Muscle of leg (tissue), 11 donors: ENCODE measurements around the gene TRIM29. TPM values are rescaled to one million over a fixed set of nuclear protein-coding genes. Genes with fewer than 3 reads are reported as not detected.

Experiments used
- DNase-seq: peaks from one replicate; pipeline ENCODE4 v3.0.0; 2013
- H3K27ac ChIP-seq: one replicate; pipeline ENCODE4 v1.5.1; 2013; ENCODE audit warnings: mild to moderate bottlenecking, low read length, control low read depth
- H3K27me3 ChIP-seq: one replicate; pipeline ENCODE4 v1.6.1; 2013; ENCODE audit warnings: low read length; ENCODE audit not compliant: control insufficient read depth, insufficient read depth
- H3K36me3 ChIP-seq: one replicate; pipeline ENCODE4 v1.6.1; 2013; ENCODE audit warnings: low read length; ENCODE audit not compliant: control insufficient read depth, insufficient read depth
- H3K4me1 ChIP-seq: one replicate; pipeline ENCODE4 v1.6.1; 2013; ENCODE audit warnings: low read length; ENCODE audit not compliant: control insufficient read depth, insufficient read depth
- H3K4me3 ChIP-seq: one replicate; pipeline ENCODE4 v1.5.1; 2013; ENCODE audit warnings: low read length, control low read depth
- H3K9me3 ChIP-seq: replicated peaks from 2 replicates; pipeline ENCODE4 v1.6.1; 2013; ENCODE audit warnings: low read depth, low read length; ENCODE audit not compliant: control insufficient read depth
- WGBS: methylation state at CpG from one replicate; pipeline ENCODE4 v1.1.5; 2013; ENCODE audit warnings: missing lambda C conversion rate; ENCODE audit not compliant: insufficient coverage; 5-methylcytosine and 5-hydroxymethylcytosine counted together
- polyA plus RNA-seq, 8 donors: library from polyadenylated mRNA; unstranded; fragments of 120-200 nt; gene quantifications; one replicate each; pipeline versions ENCODE4 v1.2.1 to v1.2.3, GENCODE V29; 2013; ENCODE audit warnings: inconsistent platforms in 1 of 8, low replicate concordance in 1 of 8; ENCODE audit not compliant: insufficient read length in 8 of 8, insufficient read depth in 1 of 8
- total RNA-seq: library from RNA; stranded (reverse); fragments of 120-200 nt; gene quantifications from one replicate; pipeline ENCODE4 v1.2.4, GENCODE V29; 2013

TRIM29 gene
- total and polyA plus RNA-seq, 9 donors = 0.30 to 44.3 (median 0.52) TPM

GRCh38 chr11:120172054-120172911, 34.4 kb upstream of the TRIM29 start:
- Histone ChIP-seq H3K4me1 (peaks cover 32% of the 10 kb centered on the region), H3K27me3 (peaks cover 44% of the 10 kb centered on the region), H3K4me3 (no peak overlapping the region), H3K9me3 (no peaks in the 10 kb centered on the region), H3K36me3 (no peaks in the 10 kb centered on the region), H3K27ac (no peak overlapping the region)
- peak; percentile 80 for DNase-seq
- 3% methylated on average over 13 of the region's 24 CpGs for WGBS

- H3K27me3 ChIP-seq = peaks cover 46% of the 10 kb centered on the region
- WGBS = 88% methylated on average over 12 of the region's 12 CpGs
Observed at GRCh38 chr11:120170741-120171261, 32.9 kb upstream of the TRIM29 start.

GRCh38 chr11:120169981-120170698, 32.2 kb upstream of the TRIM29 start:
- H3K27ac ChIP-seq = no peak overlapping the region
- H3K4me1 ChIP-seq = peaks cover 32% of the 10 kb centered on the region
- WGBS = 51% methylated on average over 23 of the region's 27 CpGs
- peak; percentile 16 for DNase-seq
- H3K36me3 ChIP-seq = no peaks in the 10 kb centered on the region
- H3K9me3 ChIP-seq = peaks cover 5% of the 10 kb centered on the region
- peaks cover 46% of the 10 kb centered on the region for H3K27me3 ChIP-seq
- no peak overlapping the region for H3K4me3 ChIP-seq

More at GRCh38 chr11:120170741-120171261, 32.9 kb upstream of the TRIM29 start:
- Histone ChIP-seq H3K4me1 (peaks cover 32% of the 10 kb centered on the region), H3K9me3 (no peaks in the 10 kb centered on the region), H3K27ac (no peak overlapping the region), H3K4me3 (no peak overlapping the region), H3K36me3 (no peaks in the 10 kb centered on the region)
- DNase-seq = no peak

- H3K4me3 ChIP-seq = peak overlapping the region; percentile 61
- peaks cover 5% of the 10 kb centered on the region for H3K9me3 ChIP-seq
- peak; percentile 84 for DNase-seq
- peaks cover 32% of the 10 kb centered on the region for H3K4me1 ChIP-seq
- under 1% methylated on average over 70 of the region's 71 CpGs for WGBS
- H3K27me3 ChIP-seq = peaks cover 46% of the 10 kb centered on the region
- H3K36me3 ChIP-seq = no peaks in the 10 kb centered on the region
- no peak overlapping the region for H3K27ac ChIP-seq
Observed at GRCh38 chr11:120168960-120169681, 31.2 kb upstream of the TRIM29 start.

- H3K9me3 ChIP-seq = peaks cover 5% of the 10 kb centered on the region
- peaks cover 26% of the 10 kb centered on the region for H3K4me1 ChIP-seq
- peaks cover 46% of the 10 kb centered on the region for H3K27me3 ChIP-seq
- no peaks in the 10 kb centered on the region for H3K36me3 ChIP-seq
- peak overlapping the region; percentile 61 for H3K4me3 ChIP-seq
- no peak overlapping the region for H3K27ac ChIP-seq
- DNase-seq = no peak
- WGBS = 30% methylated on average over 31 of the region's 35 CpGs
Observed at GRCh38 chr11:120168108-120168959, 30.4 kb upstream of the TRIM29 start.

- peaks cover 21% of the 10 kb centered on the region for H3K4me1 ChIP-seq
- peaks cover 46% of the 10 kb centered on the region for H3K27me3 ChIP-seq
- no peak overlapping the region for H3K27ac ChIP-seq
- peaks cover 5% of the 10 kb centered on the region for H3K9me3 ChIP-seq
- H3K36me3 ChIP-seq = no peaks in the 10 kb centered on the region
- no peak overlapping the region for H3K4me3 ChIP-seq
- 60% methylated on average over 10 of the region's 11 CpGs for WGBS
- no peak for DNase-seq
Observed at GRCh38 chr11:120167659-120168058, 29.7 kb upstream of the TRIM29 start.

- H3K27ac ChIP-seq = no peak overlapping the region
- H3K9me3 ChIP-seq = peaks cover 4% of the 10 kb centered on the region
- no peaks in the 10 kb centered on the region for H3K36me3 ChIP-seq
- WGBS = no CpG with 5 or more reads among the region's 1 CpG
- no peaks in the 10 kb centered on the region for H3K4me1 ChIP-seq
- DNase-seq = no peak
- H3K27me3 ChIP-seq = peaks cover 3% of the 10 kb centered on the region
- H3K4me3 ChIP-seq = no peak overlapping the region
Observed at GRCh38 chr11:120160436-120160835, 22.5 kb upstream of the TRIM29 start.

GRCh38 chr11:120153221-120153620, 15.3 kb upstream of the TRIM29 start:
- no peak for DNase-seq
- Histone ChIP-seq H3K27me3 (peaks cover 1% of the 10 kb centered on the region), H3K27ac (no peak overlapping the region), H3K9me3 (no peaks in the 10 kb centered on the region), H3K4me3 (no peak overlapping the region), H3K36me3 (no peaks in the 10 kb centered on the region), H3K4me1 (no peaks in the 10 kb centered on the region)
- 67% methylated on average over 1 of the region's 2 CpGs for WGBS

- no peaks in the 10 kb centered on the region for H3K36me3 ChIP-seq
- H3K9me3 ChIP-seq = no peaks in the 10 kb centered on the region
- H3K4me1 ChIP-seq = no peaks in the 10 kb centered on the region
- no CpG with 5 or more reads among the region's 1 CpG for WGBS
- peaks cover 17% of the 10 kb centered on the region for H3K27me3 ChIP-seq
- no peak for DNase-seq
- no peak overlapping the region for H3K4me3 ChIP-seq
- H3K27ac ChIP-seq = no peak overlapping the region
Observed at GRCh38 chr11:120151536-120151935, 13.6 kb upstream of the TRIM29 start.
